SK-N-SH (cell line): Measurements from ENCODE around the gene RABL2A. TPM values are rescaled to one million over a fixed set of nuclear protein-coding genes. Genes with fewer than 3 reads are reported as not detected.

ENCODE experiments used
- CTCF ChIA-PET: fragments of 300-600, 350-600 bp; formaldehyde crosslinking; extraction: SDS; loops from one replicate; lab custom pipeline; 2021; lab: Yijun Ruan, JAX
- POLR2A ChIA-PET: fragments of 350-600 bp; sonication (Branson Sonifier 250); formaldehyde crosslinking; extraction: SDS; loops from one replicate; lab custom pipeline; 2020; ENCODE audit warnings: antibody characterized with exemption, inconsistent platforms; lab: Yijun Ruan, JAX
- DNase-seq: peaks from one replicate; pipeline ENCODE4 v3.0.0; 2012
- H2AFZ ChIP-seq: fragments of 200-600 bp; sonication (generic); 2 replicates; pipeline ENCODE4 v1.8.1; 2016; ENCODE audit warnings: antibody characterized with exemption, mild to moderate bottlenecking, low read depth
- H3F3A ChIP-seq: fragments of 200-600 bp; sonication (generic); replicated peaks from 2 replicates; pipeline ENCODE3; 2016; ENCODE audit warnings: antibody characterized with exemption, mild to moderate bottlenecking; ENCODE audit not compliant: insufficient read depth
- H3K27ac ChIP-seq, 2 experiments: fragments of 200-500 bp in 1 of 2; fragments of 200-600 bp in 1 of 2; sonication (Bioruptor generic) in 1 of 2; sonication (generic), shearing (Covaris generic) in 1 of 2; 2 replicates each; pipeline versions ENCODE4 v1.5.1 to v1.6.1; 2014 to 2016; ENCODE audit warnings: low read depth in 2 of 2, inconsistent platforms in 1 of 2, low read length in 1 of 2, mild to moderate bottlenecking in 1 of 2, mixed read lengths in 1 of 2
- H3K27me3 ChIP-seq: fragments of 200-600 bp; sonication (generic), shearing (Covaris generic); 2 replicates; pipeline ENCODE4 v1.6.1; 2016; ENCODE audit warnings: mixed run types; ENCODE audit not compliant: insufficient read depth
- H3K36me3 ChIP-seq, 2 experiments: fragments of 200-500 bp in 1 of 2; fragments of 200-600 bp in 1 of 2; sonication (Bioruptor generic) in 1 of 2; sonication (generic) in 1 of 2; replicated peaks in 1 of 2; 2 replicates each; pipeline versions ENCODE3 to v1.5.1; 2014 to 2016; ENCODE audit warnings: low read length in 1 of 2, mild to moderate bottlenecking in 1 of 2; ENCODE audit not compliant: insufficient read depth in 2 of 2, control insufficient read depth in 1 of 2
- H3K4me1 ChIP-seq, 2 experiments: fragments of 200-500 bp in 1 of 2; fragments of 200-600 bp in 1 of 2; sonication (Bioruptor generic) in 1 of 2; sonication (generic), shearing (Covaris generic) in 1 of 2; 2 replicates each; pipeline versions ENCODE4 v1.5.1 to v1.6.1; 2014 to 2016; ENCODE audit warnings: low read depth in 1 of 2, low read length in 1 of 2, mixed run types in 1 of 2; ENCODE audit not compliant: insufficient read depth in 2 of 2, control insufficient read depth in 1 of 2
- H3K4me2 ChIP-seq: fragments of 200-600 bp; sonication (generic), shearing (Covaris generic); 2 replicates; pipeline ENCODE4 v1.6.1; 2017; ENCODE audit warnings: mixed run types
- H3K4me3 ChIP-seq, 2 experiments: fragments of 200-500 bp in 1 of 2; fragments of 200-600 bp in 1 of 2; sonication (Bioruptor generic) in 1 of 2; sonication (generic), shearing (Covaris generic) in 1 of 2; 2 replicates each; pipeline versions ENCODE4 v1.5.1 to v1.8.1; 2014 to 2016; ENCODE audit warnings: low read depth in 2 of 2, inconsistent platforms in 1 of 2, low read length in 1 of 2, mild to moderate bottlenecking in 1 of 2, mixed read lengths in 1 of 2, moderate library complexity in 1 of 2
- H3K79me2 ChIP-seq: fragments of 200-600 bp; sonication (generic); 2 replicates; pipeline ENCODE4 v1.8.1; 2017; ENCODE audit warnings: mild to moderate bottlenecking; ENCODE audit not compliant: insufficient read depth
- H3K9ac ChIP-seq: fragments of 200-600 bp; sonication (generic); 2 replicates; pipeline ENCODE4 v1.6.1; 2017; ENCODE audit warnings: mixed run types
- H3K9me2 ChIP-seq: fragments of 200-600 bp; sonication (generic); 2 replicates; pipeline ENCODE4 v1.6.1; 2017; ENCODE audit warnings: mixed run types
- H3K9me3 ChIP-seq: fragments of 200-600 bp; sonication (generic); 2 replicates; pipeline ENCODE4 v1.6.1; 2017; ENCODE audit warnings: mixed run types, mild to moderate bottlenecking, moderate library complexity
- H4K20me1 ChIP-seq: fragments of 200-600 bp; sonication (generic); 2 replicates; pipeline ENCODE4 v1.6.1; 2017; ENCODE audit warnings: mild to moderate bottlenecking, mixed run types; ENCODE audit not compliant: insufficient read depth
- EZH2phosphoT487 ChIP-seq: fragments of 200-600 bp; sonication (generic); IDR thresholded peaks from 2 replicates; pipeline ENCODE4 v1.6.1; 2017; ENCODE audit warnings: low read depth, mixed run types, mild to moderate bottlenecking, antibody characterized with exemption, moderate library complexity, borderline replicate concordance
- FOXJ3 ChIP-seq: sonication (generic); formaldehyde crosslinking; IDR thresholded peaks from 2 replicates; pipeline ENCODE4 v1.5.1; 2020; ENCODE audit warnings: mild to moderate bottlenecking, missing genetic modification reagents
- FOXM1 ChIP-seq: IDR thresholded peaks from 2 replicates; pipeline ENCODE4 v1.4.0; 2012; ENCODE audit warnings: low read depth, mild to moderate bottlenecking
- IRF3 ChIP-seq: fragments of 150-350 bp; IDR thresholded peaks from 2 replicates; pipeline ENCODE4 v1.6.1; 2016; ENCODE audit warnings: mild to moderate bottlenecking, low read depth, low read length
- JUND ChIP-seq: IDR thresholded peaks from 2 replicates; pipeline ENCODE4 v1.4.0; 2012
- PBX3 ChIP-seq: IDR thresholded peaks from 2 replicates; pipeline ENCODE4; 2012
- RAD21 ChIP-seq: IDR thresholded peaks from 2 replicates; pipeline ENCODE4 v1.6.1; 2012; ENCODE audit warnings: mild to moderate bottlenecking, low read length
- RXRA ChIP-seq: IDR thresholded peaks from 2 replicates; pipeline ENCODE4 v1.4.0; 2012; ENCODE audit warnings: low read depth, mild to moderate bottlenecking, borderline replicate concordance
- TCF12 ChIP-seq: IDR thresholded peaks from 2 replicates; pipeline ENCODE4 v1.4.0; 2012
- ZBTB33 ChIP-seq: IDR thresholded peaks from 2 replicates; pipeline ENCODE4 v1.4.0; 2012; ENCODE audit warnings: low read depth, borderline replicate concordance
- WGBS: methylation state at CpG from one replicate; pipeline ENCODE4 v1.1.6; 2017; ENCODE audit warnings: low lambda C conversion rate; 5-methylcytosine and 5-hydroxymethylcytosine counted together
- polyA plus RNA-seq, 3 experiments: library from polyadenylated mRNA; depleted of rRNA; stranded (reverse); fragments of >200 nt; gene quantifications; 2 replicates each; pipeline ENCODE4 v1.2.3, GENCODE V29; 2012
- TF ChIP-seq, protein P1 (sequence below): fragments of 150-350 bp; IDR thresholded peaks from 2 replicates; pipeline ENCODE4 v1.6.1; 2017; ENCODE audit warnings: antibody characterized with exemption, low read length, low read depth, borderline replicate concordance
- TF ChIP-seq, protein P2 (sequence below): IDR thresholded peaks from 2 replicates; pipeline ENCODE4 v1.4.0; 2012; ENCODE audit warnings: low read depth
- TF ChIP-seq, protein P3 (sequence below): IDR thresholded peaks from 2 replicates; pipeline ENCODE4 v1.6.1; 2012; ENCODE audit warnings: mild to moderate bottlenecking, low read depth, low read length, moderate library complexity

Gene RABL2A
- polyA plus RNA-seq, 1 of the 3 experiments (the other 2 are of a cell fraction): 26.4 TPM

GRCh38 chr2:113677330-113677729 lies 50.3 kb downstream of the RABL2A start:
- no peak overlapping the region for H3K4me2 ChIP-seq
- no peak overlapping the region for H3K27ac ChIP-seq
- no peaks in the 10 kb centered on the region for H3K79me2 ChIP-seq
- WGBS: 7% methylated on average over 2 of the region's 2 CpGs
- H3K4me1 ChIP-seq: no peaks in the 10 kb centered on the region
- TF ChIP-seq FOXM1 (no peak), IRF3 (no peak), TCF12 (no peak), EZH2phosphoT487 (no peak), PBX3 (no peak), JUND (no peak), ZBTB33 (no peak), FOXJ3 (CRISPR knock-in tag) (no peak), RXRA (no peak), RAD21 (no peak)
- TF ChIP-seq, protein P1, sequence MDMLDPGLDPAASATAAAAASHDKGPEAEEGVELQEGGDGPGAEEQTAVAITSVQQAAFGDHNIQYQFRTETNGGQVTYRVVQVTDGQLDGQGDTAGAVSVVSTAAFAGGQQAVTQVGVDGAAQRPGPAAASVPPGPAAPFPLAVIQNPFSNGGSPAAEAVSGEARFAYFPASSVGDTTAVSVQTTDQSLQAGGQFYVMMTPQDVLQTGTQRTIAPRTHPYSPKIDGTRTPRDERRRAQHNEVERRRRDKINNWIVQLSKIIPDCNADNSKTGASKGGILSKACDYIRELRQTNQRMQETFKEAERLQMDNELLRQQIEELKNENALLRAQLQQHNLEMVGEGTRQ: no peak
- TF ChIP-seq, protein P2, sequence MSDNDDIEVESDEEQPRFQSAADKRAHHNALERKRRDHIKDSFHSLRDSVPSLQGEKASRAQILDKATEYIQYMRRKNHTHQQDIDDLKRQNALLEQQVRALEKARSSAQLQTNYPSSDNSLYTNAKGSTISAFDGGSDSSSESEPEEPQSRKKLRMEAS: no peak
- TF ChIP-seq, protein P3, sequence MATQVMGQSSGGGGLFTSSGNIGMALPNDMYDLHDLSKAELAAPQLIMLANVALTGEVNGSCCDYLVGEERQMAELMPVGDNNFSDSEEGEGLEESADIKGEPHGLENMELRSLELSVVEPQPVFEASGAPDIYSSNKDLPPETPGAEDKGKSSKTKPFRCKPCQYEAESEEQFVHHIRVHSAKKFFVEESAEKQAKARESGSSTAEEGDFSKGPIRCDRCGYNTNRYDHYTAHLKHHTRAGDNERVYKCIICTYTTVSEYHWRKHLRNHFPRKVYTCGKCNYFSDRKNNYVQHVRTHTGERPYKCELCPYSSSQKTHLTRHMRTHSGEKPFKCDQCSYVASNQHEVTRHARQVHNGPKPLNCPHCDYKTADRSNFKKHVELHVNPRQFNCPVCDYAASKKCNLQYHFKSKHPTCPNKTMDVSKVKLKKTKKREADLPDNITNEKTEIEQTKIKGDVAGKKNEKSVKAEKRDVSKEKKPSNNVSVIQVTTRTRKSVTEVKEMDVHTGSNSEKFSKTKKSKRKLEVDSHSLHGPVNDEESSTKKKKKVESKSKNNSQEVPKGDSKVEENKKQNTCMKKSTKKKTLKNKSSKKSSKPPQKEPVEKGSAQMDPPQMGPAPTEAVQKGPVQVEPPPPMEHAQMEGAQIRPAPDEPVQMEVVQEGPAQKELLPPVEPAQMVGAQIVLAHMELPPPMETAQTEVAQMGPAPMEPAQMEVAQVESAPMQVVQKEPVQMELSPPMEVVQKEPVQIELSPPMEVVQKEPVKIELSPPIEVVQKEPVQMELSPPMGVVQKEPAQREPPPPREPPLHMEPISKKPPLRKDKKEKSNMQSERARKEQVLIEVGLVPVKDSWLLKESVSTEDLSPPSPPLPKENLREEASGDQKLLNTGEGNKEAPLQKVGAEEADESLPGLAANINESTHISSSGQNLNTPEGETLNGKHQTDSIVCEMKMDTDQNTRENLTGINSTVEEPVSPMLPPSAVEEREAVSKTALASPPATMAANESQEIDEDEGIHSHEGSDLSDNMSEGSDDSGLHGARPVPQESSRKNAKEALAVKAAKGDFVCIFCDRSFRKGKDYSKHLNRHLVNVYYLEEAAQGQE: no peak
- no peaks in the 10 kb centered on the region for H3K9me3 ChIP-seq
- H3K36me3 ChIP-seq: no peaks in the 10 kb centered on the region
- H3K9me2 ChIP-seq: no peaks in the 10 kb centered on the region
- no peak overlapping the region for H2AFZ ChIP-seq
- peaks cover 7% of the 10 kb centered on the region; the same call in 1 of the 2 replicates for H3K27me3 ChIP-seq
- POLR2A ChIA-PET: no interaction called here
- no peak overlapping the region for H3K9ac ChIP-seq
- CTCF ChIA-PET: no interaction called here
- H3F3A ChIP-seq: no peaks in the 10 kb centered on the region
- no peaks in the 10 kb centered on the region for H4K20me1 ChIP-seq
- no peak overlapping the region for H3K4me3 ChIP-seq
- no peak for DNase-seq
